Measurements from ENCODE around the gene RAMP1.

DNA sequence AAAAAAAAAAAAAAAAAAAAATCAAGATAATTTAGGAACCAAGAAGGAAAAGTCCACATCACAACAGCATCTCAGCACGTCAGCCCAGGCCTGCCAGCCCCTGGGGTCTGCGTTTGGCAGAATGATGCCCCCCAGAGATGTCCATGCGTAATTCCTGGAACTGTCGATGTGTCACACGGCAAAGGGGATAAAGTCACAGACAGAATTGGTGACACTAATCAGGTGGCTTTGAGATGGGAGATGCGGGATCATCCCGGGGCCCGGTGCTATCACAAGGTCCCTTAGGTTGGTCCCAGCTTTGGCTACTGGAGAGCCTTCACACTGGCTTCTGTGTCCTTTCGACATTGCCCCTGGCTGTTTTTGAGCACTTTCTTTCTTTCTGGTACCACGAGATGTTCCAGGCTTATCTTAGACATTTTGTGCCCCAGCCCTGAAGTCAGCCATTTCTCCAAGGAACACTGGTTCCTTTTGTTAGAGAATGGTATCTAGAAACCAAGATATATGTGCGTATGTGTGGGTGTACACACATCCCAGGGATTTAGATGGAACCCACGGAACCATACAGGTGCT, 20.7 kb downstream of the RAMP1 start:
- TF ChIP-seq CTCF (IDR thresholded peaks at IDR 0.05) (no peak), POLR2A (IDR thresholded peaks at IDR 0.05) (no peak)
